WI38 (cell line): Measurements from ENCODE around the gene SOBP.

Experiments
- H3K4me3 ChIP-seq: 2 replicates; pipeline ENCODE4 v1.5.1; 2011; ENCODE audit warnings: low read depth, mild to moderate bottlenecking, control low read depth, low read length
- CTCF ChIP-seq: IDR thresholded peaks from 2 replicates; pipeline ENCODE4 v1.5.1; 2012; ENCODE audit warnings: low read depth, mild to moderate bottlenecking, control low read depth, low read length

The SOBP gene

DNA sequence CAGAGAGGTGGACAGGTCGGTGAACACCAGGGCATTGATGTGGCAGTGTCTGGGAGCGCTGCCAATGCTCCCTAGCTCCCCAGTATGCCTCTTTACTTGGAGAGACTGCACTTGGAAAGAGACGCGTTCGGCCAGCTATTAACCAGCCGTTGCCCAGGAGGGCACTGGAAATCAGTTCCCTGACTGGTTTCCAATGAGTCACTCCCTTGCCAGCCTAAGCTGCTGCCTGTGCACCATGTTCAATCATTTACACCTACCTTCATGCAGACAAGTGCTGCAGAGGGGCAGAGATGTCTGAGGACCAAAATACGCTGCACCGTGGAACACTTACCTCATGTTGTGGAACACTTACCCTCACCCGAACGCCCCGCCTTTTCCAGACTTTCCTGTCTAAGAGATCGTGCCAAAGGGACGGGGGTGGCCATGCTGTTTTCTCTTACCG, 151.6 kb downstream of the SOBP start:
- H3K4me3 ChIP-seq = no peak overlapping the region
- no peak for TF ChIP-seq CTCF

GRCh38 chr6:107642095-107642860, 152.4 kb downstream of the SOBP start:
- no peak for TF ChIP-seq CTCF
- no peak overlapping the region for H3K4me3 ChIP-seq

DNA sequence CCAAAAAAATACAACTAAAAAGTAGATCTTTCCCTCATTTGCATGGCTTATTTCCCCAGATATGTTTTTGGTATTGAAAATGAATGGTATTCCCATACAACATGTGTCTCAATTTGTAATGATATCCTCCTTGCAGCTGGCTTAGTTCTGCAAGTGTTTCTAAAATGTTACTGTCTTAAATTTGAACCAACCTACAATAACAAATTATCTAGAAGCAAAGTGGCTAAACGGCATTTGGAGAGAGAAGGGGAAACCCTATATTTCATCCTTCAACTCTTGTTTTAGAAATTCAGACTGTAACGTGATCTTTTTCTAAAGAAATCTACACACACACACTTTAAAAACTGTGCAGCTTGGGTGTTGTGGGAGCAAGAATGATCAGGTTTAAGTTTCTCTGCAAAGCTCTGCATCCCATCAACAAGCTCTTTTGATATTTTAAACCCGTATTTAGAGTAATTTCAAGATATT, 153.0 kb downstream of the SOBP start:
- no peak for TF ChIP-seq CTCF
- no peak overlapping the region for H3K4me3 ChIP-seq

DNA sequence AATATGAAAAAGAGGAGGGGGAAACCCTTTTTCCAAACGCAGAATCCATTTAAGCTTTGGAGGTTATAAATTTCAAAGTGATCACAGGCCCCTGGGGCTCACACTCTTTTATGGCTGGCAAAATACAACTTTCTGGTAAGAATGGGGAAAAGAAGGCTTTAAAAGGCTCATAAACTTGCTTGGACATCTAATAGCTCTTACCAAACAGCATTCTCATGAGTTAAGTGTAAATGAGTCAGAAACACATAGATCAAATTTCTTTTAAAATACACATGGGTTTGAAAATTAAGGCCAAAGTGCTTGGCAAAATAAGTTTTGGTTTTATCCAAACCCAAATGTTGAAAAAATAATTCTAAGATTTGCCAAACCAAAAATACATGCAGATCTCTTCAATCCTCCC, 154.6 kb downstream of the SOBP start:
- H3K4me3 ChIP-seq = no peak overlapping the region
- TF ChIP-seq CTCF = no peak

- H3K4me3 ChIP-seq = no peak overlapping the region
- TF ChIP-seq CTCF = no peak
Measured at GRCh38 chr6:107645740-107646139, 155.8 kb downstream of the SOBP start.

DNA sequence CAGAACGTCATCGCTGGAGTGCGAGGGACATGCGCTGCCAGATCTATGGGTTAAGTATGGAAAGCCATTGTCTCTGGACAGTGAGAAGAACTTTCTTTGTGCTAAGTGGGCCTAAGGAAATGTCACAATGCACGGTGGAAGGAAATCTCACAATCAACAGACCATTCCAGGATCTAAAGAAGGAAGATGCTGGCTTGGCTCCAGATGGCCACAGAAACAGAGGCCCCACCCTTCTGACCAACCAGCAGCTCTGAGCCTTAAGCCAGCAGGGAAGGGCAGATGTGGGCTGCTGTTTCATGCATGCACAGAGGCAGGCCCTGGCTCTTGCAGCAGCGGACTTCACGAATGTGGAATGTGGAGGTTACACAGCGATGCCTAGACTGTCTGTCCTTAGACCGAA, 156.3 kb downstream of the SOBP start:
- H3K4me3 ChIP-seq = no peak overlapping the region
- no peak for TF ChIP-seq CTCF

- H3K4me3 ChIP-seq = no peak overlapping the region
- TF ChIP-seq CTCF = no peak
Measured at GRCh38 chr6:107646776-107647438, 157.0 kb downstream of the SOBP start.
